Middle frontal gyrus (tissue), 1 donor: ENCODE results near the gene PVALEF.
"Not testable (repeated sequence)": the region's sequence is repeated elsewhere in the genome, so short reads cannot be mapped to it uniquely, and the experiment has no call there.

Source experiments
- DNase-seq: peaks from one replicate; pipeline ENCODE4 v3.0.0-alpha.2; 2015; ENCODE audit warnings: low spot score; ENCODE audit errors: extremely low spot score

The PVALEF gene

DNA sequence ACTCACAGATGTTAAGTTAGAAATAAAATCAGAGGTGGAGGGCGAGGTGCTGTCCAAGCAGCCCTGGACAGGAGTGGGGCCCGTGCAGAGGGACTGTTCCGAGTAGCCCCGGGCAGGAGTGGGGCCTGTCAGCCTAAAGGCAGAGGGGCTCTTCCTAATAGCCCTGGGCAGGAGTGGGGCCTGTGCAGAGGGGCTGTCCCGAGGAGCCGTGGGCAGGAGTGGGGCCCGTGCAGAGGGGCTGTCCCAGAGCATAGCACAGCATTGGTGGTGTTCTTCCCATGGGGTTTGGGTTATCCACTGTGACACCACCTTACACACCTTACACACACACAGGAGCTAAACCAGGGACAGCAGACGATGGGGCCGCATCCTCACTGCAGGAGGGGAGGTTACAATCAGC, 47.1 kb downstream of the PVALEF start:
- no peak for DNase-seq

DNA sequence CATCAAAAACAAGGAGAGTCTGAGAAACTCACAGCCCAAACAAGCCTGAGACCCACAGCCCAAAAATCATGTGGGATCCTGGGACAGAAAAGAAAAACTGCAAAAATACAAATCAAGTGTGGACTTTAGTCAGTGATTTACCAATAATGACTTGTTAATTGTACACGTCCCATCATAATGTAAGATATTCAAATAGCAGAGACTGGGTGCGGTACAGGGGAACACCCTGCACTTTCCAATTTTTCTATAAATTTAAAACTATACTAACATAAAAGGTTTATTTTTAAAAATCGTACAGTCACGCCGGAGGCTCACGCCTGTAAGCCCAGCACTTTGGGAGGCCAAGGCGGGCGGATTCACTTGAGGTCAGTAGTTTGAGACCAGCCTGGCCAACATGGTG, 48.7 kb downstream of the PVALEF start:
- no peak for DNase-seq

DNA sequence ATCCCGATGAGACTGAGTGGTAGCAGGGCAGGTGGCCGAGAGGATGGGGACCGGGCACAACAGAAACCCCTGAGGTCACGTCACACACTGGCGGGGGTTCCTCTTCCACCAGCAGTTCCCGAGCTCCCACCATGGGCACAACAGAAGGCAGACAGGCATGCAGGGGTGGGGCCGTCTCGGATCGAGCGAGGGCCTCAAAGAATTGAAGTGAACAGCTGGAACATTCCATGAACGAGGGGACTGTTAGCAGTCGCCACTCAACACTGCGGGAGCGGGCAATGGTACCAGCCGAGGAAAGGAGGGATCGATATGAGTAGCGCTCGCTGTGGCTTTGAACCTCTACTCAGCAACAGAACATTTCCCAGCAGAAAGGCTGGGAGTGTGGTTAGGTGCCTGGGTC, 52.2 kb downstream of the PVALEF start:
- no peak for DNase-seq

DNA sequence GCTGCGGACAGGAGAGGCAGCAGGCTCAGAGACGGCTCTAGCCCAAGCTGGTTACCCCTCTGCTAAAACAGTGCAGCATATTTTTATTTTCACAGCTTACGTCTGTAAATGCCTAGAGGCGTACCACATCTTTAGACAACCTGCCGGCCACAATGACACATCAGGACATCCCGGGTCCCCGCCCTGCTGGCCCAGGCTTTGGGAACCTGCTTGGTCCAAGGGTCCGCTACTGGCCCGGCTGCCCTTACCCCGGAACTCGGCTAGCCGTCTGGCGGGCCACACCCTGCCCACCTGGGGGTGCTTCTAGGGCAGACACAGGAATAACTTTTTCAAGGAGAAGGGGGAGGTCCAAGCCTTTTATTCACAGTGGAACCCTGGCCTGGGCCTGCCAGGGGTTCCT, 53.2 kb downstream of the PVALEF start:
- no peak for DNase-seq

DNA sequence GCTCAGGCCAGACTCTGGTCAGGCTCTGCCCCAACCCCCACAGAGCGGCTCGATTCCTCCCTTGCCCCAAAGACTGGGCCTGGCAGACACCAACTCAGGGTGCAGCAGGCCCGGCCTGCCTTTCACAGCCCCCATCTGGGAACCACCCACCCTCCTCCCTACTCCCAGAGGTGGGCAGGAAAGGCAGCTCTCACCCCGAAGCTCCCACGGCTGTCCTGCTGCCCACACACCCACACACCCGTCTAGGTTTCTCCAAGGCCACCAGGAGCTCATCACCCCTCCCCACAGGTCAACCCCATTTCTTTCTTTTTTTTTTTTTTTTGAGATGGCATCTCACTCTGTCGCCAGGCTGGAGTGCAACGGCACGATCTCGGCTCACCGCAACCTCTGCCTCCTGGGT, 53.7 kb downstream of the PVALEF start:
- no peak for DNase-seq

DNA sequence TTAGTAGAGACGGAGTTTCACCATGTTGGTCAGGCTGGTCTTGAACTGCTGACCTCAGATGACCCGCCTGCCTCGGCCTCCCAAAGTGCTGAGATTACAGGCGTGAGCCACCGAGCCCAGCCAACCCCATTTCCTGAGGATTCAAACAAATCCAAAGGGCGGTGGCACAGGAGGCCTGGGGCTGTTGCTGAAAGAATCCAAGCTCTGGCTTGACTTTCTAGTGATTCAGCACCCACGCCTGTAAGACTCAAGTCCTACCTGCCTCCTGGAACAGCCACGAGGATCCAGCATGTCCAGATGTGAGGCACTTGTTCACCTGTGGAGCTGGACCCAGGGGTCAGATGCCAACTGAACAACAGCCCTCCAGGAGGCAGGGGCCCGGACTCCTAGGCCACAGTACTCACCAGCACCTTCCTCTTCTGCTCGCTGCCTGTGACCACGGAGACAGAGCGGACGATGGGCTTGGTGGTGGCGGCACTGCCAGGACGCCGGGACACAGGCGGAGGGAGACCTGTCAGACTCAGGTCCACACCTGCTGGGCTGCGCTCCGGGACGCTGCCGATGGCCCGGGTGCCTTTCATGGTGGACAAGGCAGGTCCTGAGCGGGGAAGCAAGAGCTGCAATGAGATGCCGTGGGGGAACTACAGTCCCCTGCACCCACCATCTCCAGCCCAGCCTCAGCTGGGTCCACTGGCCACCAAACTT, 54.3 kb downstream of the PVALEF start:
- DNase-seq: no peak

DNA sequence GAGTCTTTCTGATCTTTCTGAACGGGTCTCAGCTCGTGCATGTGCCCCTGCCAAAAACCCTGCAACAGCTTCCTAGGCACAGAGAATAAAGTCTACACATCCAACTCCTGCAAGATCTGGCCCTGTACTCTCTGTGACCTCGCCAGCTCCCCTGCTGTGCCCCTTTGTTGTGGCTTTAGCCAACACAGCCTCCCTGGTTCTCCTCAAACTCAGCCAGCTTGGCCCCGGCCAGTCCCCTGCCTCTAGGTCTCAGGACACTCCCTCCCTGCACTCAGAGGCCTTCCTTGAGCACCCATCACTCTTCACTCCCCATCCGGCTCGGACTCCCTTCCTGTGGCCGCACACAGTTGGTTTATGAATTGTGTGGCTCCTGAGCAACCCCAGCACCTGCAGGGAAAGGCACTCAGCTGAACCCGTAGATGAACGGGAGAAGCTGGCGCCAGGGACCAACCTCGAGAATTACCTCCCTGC, 56.1 kb downstream of the PVALEF start:
- DNase-seq: no peak

DNA sequence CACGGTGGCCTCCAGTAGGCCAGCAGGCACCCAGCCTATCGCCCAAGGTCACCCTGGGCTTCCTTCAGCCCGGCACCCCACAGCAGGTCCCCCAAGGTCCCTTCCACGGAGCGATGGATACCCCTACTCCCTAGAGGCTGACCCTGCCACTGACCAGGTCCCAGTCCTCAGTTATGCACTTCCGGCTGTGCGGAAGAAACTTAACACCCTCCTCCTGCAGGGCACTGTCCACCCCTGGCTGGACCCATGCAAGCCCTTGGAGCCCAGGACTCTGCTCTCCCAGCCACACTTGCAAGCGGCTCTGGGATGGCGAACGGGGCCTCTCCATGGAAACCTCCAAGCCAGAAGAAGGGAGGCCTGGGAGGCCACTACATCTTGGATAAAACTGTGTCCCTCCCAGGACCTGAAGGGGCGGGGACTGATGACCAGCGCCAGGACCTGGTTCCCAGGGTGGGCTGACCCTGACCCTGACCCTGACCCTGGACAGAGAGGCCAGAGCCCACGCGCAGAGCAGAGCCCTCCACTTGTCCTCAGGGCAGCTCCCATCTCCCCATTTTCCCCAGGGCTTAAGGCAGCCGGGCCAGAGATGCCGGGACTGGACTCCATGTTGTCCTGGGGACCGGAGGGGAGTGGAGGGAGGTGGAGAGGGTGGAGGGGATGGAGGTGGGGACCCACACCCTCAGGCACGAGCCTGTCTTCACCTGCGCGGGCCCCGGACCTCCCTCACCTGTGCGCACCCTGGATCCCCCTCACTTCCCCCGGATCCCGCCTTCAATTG, 56.7 kb downstream of the PVALEF start:
- no peak for DNase-seq

DNA sequence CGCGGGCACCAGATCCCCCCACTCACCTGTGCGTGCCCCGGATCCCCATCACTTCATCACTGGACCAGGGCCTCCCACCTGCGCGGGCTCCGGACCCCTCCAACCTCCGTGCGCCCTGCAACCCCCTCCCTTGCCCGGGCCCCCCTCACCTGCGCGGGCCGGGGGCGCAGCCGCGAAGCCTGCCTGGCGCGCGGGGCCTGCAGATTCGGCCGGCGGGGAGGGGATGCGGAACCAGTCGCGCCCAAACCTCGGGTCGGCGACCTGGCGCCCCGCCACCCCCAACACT, 57.3 kb downstream of the PVALEF start:
- no peak for DNase-seq

DNA sequence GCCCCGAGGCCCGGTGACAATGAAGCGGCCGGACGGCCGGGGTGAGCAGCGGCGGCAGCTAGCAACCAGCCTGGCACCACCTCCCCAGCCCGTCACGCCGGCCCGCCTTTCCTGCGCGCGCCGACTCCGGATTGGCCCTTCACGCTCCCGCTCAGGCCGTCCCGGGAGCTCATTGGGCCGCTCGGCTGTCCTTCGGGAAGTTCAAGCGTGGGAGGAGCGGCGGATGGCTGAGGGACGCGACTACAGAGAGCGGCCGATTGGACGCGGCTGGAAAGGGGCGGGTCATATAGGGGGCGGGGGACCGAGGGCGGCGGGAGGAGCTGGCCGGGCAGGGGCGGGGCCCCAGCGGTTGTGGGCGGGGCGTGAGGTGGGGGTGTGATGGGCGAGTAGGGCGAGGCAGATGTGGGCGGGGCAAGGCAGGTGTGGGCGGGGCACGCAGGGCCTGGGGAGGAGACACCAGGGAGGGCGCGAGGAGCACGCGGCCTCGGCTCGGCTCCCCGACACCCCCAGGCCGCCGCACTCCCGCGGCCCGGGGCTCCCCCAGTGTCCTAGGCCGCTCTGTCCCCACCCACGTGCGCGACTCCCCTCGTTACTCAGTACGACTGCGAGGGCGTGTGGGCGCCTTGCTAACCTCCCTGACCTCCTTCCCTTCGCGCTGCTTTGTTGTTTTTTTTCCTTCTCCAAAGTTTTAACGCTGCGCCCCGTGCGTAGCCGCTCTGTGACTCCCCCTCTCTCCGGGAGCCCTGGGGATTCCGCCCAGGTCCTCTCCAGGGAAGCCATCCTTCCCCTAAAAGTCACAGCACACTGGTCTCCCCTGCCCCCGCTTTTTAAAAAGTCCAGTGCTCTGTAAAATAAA, 57.8 kb downstream of the PVALEF start, which contains the start of gene CEP131:
CEP131 (minus strand) TSS at position 60 of the 856 bp plus-strand sequence. CDS start 2,909 bp downstream, outside the sequence.
- peak; percentile 95 for DNase-seq

DNA sequence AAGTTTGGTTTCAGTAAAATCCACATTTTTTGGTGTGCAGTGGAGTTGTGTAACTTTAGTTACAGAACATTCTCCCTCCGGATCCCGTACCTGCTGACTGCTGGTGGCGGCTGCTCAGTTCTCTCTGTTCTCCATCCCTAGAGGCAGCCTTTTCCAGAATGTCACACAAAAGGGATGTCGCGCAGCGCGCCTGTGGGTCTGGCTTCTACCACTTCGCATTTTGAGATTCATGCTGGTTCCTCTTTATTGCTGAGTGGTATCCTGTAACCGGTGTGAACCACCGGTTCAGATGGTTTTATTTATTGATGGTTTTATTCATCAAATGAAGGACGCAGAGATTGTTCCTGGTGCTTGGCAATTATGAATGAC, 58.4 kb downstream of the PVALEF start:
- DNase-seq: no peak

DNA sequence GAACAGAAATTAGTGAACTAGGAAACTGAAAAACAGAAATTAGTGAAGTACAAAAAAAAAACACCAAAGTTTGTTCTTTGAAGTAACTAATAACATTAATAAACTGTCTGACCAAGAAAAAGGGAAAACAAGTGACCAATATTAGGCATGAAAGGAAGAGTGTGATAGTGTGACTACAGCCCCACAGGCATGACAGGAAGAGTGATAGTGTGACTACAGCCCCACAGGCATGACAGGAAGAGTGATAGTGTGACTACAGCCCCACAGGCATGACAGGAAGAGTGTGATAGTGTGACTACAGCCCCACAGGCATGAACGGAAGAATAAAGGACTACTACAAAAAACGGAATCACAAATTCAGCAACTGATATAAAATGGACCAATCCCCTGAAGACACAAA, 62.3 kb downstream of the PVALEF start:
- DNase-seq: not testable (repeated sequence)

DNA sequence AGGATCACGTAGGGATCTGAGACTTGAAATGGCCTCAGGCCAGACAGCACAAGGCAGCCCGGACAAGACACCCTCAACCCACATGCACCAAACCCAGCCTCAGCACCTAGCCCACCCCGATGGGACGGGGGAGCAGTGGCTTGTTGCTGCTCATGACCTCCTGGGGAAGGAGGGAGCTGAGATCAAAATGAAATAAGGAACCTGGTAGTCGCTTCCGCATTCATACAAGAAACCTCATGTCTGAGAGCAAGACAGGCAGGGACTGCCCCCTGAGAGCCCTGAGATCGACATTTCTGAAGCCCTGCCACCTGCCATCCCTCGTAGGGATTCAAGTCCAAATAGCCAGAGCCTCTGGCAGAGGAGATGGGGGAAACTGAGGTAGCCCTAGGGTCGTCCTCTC, 63.1 kb downstream of the PVALEF start:
- no peak for DNase-seq

DNA sequence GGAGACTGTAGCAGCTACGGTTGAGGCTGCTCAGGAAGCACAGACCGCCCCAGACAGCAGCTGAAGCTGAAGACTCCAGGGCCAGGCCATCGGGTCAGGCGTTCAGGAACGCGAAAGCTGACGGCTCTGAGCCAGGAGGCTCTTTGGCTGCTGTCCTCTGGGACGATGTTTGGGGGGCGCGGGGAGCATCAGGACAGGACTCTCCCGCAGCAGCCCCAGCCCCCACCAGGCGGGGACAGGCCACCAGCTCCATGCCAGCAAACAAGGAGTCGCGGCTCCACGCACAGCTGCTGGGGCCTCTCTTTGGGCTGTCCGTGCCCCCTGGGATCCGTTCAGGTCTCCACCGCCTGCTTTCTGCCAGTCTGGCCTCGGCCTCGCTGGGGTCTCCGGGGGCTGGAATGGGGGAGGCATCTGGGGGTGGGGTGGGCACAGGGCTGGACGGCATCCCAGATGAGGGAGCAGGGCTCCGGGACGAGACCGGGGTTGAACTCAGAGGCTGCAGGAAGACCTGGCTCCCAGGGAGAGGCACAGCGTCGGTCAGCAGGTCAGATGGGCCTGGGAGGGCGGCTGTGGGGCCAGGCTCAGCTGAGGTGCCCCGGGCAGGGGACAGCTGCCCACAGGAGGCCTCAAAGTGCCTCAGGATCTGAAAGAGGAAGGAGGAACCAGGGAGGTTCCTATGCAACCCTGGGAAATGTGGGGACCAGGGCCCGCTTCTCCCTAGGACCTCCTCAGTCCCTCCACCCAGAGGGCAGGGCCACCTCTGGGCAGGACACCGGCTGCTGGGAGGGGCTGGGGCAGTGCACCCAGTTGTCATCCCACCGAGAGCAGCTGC, 63.7 kb downstream of the PVALEF start:
- no peak for DNase-seq

DNA sequence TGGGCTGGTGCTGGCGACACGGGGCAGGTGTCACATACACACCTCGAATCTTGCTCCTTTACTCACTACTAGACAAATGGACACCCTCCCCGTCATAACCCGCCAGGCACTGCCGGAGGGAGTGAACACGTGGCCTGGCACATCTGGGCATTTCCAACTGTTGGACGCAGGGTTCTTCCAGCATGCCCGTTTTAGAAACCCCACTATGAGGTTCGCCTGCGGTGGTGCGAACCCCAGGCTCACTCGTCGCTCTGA, 64.3 kb downstream of the PVALEF start:
- no peak for DNase-seq

DNA sequence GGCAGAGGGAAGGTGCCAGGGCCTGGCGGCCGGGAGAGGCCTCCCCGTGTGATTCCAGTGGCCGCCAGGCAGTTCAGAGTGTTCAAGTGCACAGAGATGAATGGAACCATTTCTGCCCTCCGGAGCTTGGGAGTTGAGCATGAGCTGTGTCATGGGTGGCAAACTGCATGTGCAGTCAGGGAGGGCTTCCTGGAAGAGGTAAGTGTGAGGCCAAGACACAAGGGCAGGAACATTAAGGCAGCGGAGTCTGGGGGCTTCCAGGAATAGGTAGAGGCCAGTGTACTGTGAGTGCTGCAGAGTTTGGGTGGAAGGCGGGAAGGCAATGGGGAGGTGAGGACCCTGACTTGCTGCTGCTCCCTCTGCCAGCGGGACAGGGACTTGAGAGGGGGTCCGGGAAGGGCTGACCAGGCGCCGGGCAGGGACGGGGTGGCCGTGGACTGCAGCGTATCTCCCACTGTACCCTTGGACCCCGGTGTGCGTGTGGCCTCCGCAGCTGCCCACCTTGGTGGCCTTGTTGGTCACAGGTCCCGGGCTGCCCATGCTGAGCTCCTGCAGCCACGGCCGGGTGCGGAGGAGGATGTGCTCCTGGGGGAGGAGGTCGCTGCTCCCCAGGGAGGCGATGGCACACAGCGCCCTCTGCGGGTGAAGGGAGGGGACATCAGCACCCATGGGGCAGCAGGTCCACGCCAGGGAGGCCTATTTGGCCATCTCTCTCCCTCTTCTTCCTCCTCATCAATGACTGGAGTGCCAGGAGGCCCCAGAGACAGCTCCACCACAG, 64.9 kb downstream of the PVALEF start:
- no peak for DNase-seq

DNA sequence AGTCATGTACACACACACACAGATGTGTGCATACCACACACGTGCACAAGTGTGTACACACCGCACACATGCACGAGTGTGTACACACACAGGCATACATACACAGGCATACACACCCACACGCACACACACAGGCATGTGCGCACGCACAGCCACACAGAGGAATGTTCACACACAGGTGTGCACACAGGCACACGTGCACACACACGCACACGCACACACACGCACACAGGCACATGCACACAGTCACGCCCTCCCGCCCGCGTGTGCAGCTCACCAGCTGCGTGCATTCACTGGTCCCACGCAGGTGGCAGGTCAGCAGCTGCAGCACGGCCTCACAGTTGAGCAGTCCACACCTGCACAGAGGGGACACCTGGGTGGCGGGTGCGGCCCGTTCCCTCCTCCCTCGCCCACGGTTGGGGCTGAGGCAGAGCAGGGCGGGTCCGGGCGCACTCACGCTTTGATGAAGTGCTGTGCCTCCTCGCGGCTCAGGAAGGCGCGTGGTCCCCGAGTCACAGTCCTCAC, 65.9 kb downstream of the PVALEF start:
- DNase-seq: no peak

DNA sequence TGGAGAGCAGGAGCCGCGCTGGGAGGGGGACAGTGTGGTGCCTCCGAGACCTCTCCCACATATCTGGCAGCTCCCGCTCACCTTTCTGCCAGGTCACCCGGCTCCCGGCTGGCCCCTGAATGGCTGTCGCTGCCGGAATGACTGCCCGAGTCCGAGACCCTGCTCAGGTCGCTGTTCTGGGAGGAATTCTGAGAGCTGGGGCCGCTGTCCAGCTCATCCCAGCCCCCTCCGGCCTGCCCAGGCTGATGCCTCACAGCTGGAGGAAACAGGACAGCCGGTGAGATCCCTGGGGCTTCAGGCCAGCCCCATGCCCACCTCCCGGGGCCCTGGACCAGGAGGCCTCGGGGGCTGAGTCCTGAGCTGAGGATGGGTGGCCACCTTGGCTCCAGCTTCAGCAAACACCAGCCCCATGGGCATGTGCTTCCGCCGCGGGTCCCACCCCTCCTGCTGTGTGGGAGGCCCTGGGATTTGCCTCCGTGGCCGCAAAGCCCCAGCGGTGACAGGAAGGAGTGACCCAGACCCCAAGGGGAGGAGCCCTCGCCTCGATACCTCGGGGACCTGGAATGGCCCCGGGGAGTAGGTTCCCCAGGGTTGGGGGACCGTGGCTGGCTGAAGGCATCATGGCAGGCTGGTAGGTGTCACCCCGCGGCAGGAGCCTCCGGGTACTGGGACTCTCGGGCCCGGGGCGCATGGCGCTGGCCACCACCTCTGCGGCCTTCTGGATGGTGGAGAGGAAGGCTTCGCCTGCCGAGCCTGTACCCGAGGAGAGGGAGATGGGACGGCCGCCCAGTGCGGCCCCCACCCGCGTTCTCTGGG, 66.7 kb downstream of the PVALEF start:
- DNase-seq: no peak
